KOPT-K1 (cell line): Measurements from ENCODE around the gene GLDC.
"Not testable (repeated sequence)": the region's sequence is repeated elsewhere in the genome, so short reads cannot be mapped to it uniquely, and the experiment has no call there.

ENCODE experiments used
- H3K27ac ChIP-seq: fragments of 200-600 bp; sonication (generic); 2 replicates; pipeline ENCODE4 v1.5.1; 2016; ENCODE audit warnings: antibody characterized with exemption, mild to moderate bottlenecking, low read depth, low read length; ENCODE audit not compliant: poor library complexity, severe bottlenecking
- H3K36me3 ChIP-seq: fragments of 200-600 bp; sonication (generic); 2 replicates; pipeline ENCODE4 v1.5.1; 2017; ENCODE audit warnings: antibody characterized with exemption, mild to moderate bottlenecking, low read length, moderate library complexity; ENCODE audit not compliant: insufficient read depth
- H3K9me3 ChIP-seq: fragments of 200-600 bp; sonication (generic); 2 replicates; pipeline ENCODE4 v1.5.1; 2017; ENCODE audit warnings: antibody characterized with exemption, low read length, mild to moderate bottlenecking; ENCODE audit not compliant: insufficient read depth, poor library complexity, severe bottlenecking

GLDC gene

DNA sequence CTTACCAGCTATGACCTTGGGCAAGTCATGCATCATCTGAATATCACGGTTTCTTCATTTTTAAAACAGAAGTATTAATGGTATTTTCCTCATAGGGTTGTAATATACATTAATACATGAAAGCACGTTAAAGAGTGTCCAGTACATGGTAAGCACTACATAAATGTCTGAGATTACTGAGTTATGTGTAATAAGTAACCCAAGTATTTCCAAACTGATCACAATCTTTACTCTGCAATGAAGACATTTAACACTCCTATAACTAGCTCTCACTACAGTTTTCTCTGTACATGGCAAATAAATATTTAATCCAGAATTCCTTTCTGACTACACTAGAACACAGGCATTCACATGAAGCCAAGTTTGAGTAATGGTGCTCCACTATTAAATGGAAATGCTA is 4.0 kb downstream of the GLDC start:
- H3K36me3 ChIP-seq, result no peaks in the 10 kb centered on the region
- H3K27ac ChIP-seq, result no peak overlapping the region
- no peaks in the 10 kb centered on the region for H3K9me3 ChIP-seq

DNA sequence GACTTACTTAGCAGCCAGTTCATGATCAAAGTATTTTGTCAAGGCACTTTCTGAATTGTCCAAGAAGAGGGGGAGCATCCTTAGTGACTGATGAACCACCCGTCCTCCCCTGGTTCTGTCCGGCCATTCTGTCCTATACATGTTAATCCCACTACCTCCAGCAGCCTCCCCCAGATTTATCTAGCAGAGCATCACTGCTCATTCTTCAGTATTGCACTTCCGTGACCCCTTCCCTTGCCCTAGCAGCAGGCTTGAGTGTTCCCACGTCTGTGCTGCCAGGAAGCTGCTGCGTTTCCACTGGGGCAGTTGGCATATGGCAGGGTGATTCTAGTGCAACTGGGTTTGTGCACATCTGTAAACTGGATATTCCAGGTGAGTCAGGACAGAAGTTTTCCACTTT is 4.5 kb downstream of the GLDC start:
- H3K9me3 ChIP-seq, result no peaks in the 10 kb centered on the region
- H3K36me3 ChIP-seq, result no peaks in the 10 kb centered on the region
- H3K27ac ChIP-seq, result no peak overlapping the region

DNA sequence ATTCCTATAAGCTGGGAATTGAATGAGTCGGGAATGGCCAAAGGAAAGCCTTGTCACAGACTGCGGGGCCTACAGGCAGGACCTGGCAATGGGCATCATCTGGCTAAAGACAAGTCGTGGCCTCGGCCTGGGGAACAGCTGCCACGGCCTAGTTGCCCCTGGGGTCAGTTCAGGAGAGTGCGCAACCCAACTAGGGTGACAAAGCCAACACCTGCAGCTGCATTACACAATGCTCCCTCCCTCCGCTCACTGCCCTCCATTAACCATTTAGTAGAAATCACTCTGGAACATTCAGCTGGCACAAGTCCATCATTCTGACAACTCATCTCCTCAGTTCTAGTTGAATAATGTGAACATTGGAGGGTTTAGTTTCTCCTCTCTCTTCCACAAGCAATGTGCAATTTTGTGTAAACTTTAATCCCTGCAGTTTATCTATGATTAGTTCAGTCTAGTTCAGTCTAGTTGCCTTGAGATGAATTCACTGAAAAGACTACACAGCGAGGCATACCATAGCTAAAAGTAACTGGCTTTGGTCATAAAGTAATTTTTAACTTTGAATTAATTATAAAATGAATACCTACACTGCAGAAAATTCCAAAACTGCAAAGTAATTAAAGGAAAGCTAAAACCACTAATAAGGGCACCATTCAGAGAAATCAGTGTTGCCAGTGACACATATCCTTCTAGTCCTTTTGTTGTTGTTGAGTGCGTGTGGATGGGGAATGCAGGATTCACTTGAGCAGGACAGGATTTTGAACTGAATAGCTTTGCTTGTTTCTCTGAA is 5.1 kb downstream of the GLDC start:
- Histone ChIP-seq H3K36me3 (no peaks in the 10 kb centered on the region), H3K27ac (no peak overlapping the region), H3K9me3 (no peaks in the 10 kb centered on the region)

DNA sequence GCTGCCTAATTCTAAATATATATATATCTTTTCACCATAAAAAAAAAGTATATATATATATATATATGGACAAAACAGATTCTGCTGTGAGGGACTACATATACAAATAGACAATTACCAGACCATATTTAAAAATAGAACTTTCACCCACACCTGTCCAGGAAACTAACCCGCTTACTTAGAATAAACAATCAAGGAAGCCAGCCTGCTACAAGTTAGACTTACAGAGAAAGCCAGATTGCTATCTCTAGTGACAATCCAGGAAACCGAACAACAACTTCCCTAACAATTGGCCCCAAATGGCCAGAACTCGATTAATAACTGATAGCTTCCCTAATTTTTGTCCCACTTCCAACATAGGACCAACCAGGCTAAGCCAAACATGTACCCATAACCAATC is 5.9 kb downstream of the GLDC start:
- Histone ChIP-seq H3K27ac (no peak overlapping the region), H3K9me3 (no peaks in the 10 kb centered on the region), H3K36me3 (no peaks in the 10 kb centered on the region)

DNA sequence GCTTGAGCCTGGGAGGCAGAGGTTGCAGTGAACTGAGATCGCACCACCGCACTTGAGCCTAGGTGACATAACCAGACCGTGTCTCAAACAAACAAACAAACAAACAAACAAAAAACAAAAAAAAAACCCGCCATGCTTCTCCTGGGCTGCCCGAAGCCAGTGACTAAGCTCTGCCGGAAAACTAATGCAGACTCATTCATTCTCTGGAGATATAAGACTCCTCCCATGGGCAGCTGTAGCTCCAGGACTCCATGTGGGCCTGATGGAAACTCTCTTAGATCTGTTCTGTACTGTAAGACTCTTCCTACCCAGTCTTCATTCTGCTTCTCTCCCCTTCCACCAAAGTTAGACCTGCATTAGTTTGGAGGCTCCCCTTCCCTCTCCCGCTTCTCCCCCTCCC is 11.1 kb downstream of the GLDC start:
- Histone ChIP-seq H3K9me3 (no peaks in the 10 kb centered on the region), H3K36me3 (no peaks in the 10 kb centered on the region), H3K27ac (no peak overlapping the region)

DNA sequence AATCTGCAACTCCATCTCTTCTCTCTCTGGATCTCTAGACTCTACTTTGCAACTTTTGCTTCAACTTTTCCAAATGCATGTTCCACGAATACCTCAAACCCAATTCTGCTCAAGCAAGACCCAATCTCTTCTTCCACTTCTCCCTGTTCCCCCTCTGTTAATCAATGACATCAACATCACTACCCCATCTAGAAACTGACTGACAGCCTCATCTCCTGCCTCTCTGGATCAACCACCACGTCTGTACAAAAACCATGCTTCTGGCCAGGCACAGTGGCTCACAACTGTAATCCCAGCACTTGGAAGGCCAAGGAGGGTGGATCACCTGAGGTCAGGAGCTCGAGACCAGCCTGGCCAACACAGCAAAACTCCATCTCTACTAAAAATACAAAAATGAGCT is 12.2 kb downstream of the GLDC start:
- Histone ChIP-seq H3K36me3 (no peaks in the 10 kb centered on the region), H3K9me3 (no peaks in the 10 kb centered on the region), H3K27ac (no peak overlapping the region)

DNA sequence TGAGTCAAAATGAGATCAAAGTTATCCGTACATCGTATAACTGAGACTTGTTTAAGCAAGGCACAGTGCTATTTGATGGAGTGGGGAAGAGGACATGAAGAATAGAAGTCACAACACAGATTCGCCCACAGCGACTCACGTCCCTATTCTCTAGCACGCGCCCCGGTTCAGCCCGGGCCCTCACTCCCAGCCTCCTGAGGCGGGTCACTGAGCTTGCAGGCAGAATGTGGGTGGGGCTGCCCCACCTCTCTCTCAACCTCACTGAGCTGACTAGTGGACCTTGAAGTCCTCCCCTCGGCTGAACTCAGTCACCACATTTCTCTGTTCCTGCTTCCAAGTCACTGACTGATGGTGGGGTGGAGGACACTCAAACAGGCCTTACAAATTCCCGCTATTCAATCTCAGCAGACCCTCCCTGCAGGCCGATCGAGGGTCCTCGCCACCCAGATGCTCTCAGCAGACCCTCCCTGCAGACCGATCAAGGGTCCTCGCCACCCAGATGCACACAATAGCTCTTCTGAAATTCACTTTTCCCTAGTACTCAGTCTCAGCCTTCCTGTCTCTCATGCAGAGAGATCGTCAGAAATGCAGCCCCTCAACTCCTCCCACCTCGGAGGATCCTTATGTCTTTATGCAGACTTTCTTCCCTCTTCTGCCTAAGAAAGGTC is 12.9 kb downstream of the GLDC start:
- H3K9me3 ChIP-seq, result no peaks in the 10 kb centered on the region
- H3K27ac ChIP-seq, result no peak overlapping the region
- no peaks in the 10 kb centered on the region for H3K36me3 ChIP-seq

DNA sequence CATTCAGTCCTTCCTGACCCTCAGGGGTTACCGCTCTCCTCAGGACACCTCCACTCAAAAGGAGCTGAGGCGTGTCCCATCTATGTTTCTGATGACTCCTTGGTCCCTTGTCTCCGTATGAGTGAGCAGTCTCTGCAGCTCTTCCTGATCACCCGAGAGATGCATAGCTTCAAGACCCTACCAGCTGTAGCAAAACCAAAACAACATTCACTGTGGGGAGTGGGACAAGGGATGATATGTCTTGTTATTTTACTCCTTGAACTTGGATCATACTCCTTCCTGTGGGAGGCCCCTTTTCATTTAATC is 14.4 kb downstream of the GLDC start:
- Histone ChIP-seq H3K27ac (peak overlapping the region; percentile 49), H3K9me3 (no peaks in the 10 kb centered on the region), H3K36me3 (no peaks in the 10 kb centered on the region)

DNA sequence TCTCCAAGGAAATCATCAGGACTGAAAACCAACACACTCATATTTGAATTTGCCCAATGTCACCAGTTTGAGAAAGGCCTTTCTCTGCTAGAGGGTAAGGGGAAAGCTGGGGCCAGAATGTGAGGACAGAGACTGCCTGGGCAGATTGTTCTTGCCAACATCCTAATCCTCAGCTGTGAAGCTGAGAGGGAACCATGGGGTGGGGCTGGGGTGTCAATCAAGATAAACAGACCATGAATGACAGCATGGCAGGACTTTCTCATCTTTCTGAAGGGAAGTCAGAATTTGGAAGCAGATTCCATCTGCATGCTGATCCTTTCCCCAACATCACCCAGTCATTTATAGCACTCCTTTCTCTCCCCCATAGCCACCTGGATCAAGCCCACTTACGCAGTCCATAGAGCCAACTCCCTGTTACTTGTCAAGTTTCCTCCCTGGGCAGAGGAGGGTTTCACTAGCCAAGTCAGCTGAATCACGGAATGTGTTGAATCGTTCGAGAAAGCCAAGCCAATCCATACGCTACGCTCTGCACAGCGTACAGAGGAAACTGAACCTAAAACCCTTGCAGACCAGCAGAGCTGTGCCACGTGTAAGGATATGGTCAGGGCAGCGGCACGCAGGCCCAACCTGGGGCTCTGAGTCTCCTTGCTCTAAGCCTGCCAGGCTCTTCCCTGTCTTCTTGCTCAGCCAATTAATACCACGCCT is 14.9 kb downstream of the GLDC start:
- Histone ChIP-seq H3K36me3 (no peaks in the 10 kb centered on the region), H3K27ac (peak overlapping the region; percentile 49), H3K9me3 (no peaks in the 10 kb centered on the region)

DNA sequence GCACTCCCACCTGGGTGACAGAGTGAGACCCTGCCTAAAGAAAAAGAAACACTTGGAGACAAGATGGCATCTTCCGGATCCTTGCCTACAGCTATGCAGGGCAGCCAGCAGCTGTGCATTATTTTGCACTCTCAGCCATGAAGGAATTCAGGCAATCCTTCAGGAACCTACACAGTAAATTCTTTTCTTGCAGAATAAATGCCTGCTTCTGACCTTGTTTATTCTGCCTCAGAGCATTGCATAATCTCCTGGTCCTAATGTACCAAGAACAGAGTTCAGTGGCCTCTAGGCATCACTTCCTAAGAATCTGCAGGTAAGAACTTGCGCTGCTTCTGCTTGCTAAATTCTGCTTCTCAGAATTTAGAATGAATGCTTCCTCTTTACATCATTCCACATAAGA is 16.8 kb downstream of the GLDC start:
- H3K9me3 ChIP-seq, result no peaks in the 10 kb centered on the region
- no peak overlapping the region for H3K27ac ChIP-seq
- H3K36me3 ChIP-seq, result no peaks in the 10 kb centered on the region

DNA sequence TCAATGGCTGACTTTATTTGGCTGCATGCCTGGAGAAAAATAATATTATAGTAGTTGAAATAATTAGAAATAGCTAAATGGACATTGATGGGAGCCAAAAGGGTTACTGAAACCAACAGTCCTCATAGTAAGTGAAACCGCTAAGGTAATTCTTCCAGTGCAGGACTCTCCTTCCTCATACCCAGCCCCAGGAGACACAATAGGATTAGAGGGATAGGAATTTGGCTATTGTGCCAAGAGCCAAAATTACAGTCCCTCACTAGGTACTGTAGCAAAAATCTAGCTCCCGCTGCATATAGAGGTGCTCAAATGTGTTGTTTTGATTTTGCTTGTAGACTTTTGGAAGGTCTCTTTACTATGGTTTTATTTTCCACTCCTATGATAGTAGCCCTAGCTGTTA is 20.2 kb downstream of the GLDC start:
- Histone ChIP-seq H3K36me3 (no peaks in the 10 kb centered on the region), H3K27ac (no peak overlapping the region), H3K9me3 (no peaks in the 10 kb centered on the region)

DNA sequence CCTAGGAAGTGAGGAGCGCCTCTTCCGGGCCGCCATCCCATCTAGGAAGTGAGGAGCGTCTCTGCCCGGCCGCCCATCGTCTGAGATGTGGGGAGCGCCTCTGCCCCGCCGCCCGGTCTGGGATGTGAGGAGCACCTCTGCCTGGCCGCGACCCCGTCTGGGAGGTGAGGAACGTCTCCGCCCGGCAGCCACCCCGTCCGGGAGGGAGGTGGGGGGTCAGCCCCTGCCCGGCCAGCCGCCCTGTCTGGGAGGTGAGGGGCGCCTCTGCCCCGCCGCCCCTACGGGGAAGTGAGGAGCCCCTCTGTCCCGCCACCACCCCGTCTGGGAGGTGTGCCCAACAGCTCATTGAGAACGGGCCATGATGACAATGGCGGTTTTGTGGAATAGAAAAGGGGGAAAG is 22.7 kb downstream of the GLDC start:
- H3K27ac ChIP-seq, H3K36me3 ChIP-seq, H3K9me3 ChIP-seq: not testable (repeated sequence)

DNA sequence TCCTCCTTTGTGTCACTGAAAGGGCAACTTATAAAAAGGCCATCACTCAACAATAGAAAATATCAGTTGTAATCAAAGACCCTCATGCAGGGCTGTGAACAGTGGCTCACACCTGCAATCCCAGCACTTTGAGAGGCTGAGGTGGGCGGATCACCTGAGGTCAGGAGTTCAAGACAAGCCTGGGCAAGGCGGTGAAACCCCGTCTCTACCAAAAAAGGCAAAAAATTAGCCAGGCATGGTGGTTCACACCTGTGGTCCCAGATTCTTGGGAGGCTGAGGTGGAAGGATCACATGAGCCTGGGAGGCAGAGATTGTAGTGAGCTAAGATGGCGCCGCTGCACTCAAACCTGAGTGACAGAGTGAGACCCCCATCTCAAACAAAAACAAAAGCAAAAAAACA is 24.7 kb downstream of the GLDC start:
- Histone ChIP-seq H3K27ac (no peak overlapping the region), H3K9me3 (no peaks in the 10 kb centered on the region), H3K36me3 (no peaks in the 10 kb centered on the region)

DNA sequence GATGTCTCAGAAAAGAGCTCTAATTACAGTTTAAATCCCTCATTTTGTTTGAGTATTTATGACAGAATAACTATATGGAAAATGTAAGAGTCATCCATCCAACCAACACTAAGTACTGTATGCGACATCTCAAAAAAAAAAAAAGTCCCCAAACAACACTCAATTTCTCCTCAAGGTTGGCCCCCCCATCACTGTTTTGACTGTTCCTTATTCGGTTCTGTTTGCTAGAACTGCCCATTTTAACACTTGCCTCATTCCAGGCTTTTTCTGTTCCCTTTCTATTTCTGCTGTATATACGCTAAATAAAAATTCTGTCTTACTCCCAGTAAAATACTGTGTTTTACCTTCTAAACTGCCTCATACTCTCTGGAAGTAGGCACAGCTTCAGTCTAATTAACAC is 25.2 kb downstream of the GLDC start:
- no peaks in the 10 kb centered on the region for H3K36me3 ChIP-seq
- no peak overlapping the region for H3K27ac ChIP-seq
- H3K9me3 ChIP-seq, result no peaks in the 10 kb centered on the region

DNA sequence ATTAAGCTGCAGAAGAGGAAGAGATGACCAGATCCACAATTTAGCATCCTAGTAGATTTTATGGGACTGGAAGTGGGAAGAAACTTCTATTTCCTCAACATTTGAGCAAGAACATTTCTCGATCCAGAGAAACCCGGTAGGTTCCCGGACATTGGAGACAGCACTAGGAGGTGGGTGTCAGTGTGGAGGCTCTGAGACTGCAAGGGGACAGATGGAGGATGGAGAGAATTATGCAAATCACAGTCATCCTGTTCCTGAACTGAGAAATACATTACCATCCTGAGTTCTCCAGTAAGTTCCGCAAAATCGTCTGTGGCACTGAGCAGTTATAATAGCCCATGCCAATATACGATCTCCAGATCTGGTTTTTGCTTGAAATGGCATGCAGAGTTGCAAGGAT is 25.6 kb downstream of the GLDC start:
- H3K9me3 ChIP-seq, result no peaks in the 10 kb centered on the region

More for the DNA sequence above, 25.6 kb downstream of the GLDC start:
- H3K36me3 ChIP-seq, result no peaks in the 10 kb centered on the region
- no peak overlapping the region for H3K27ac ChIP-seq
